Measurements from ENCODE around the gene KCNAB1.

DNA sequence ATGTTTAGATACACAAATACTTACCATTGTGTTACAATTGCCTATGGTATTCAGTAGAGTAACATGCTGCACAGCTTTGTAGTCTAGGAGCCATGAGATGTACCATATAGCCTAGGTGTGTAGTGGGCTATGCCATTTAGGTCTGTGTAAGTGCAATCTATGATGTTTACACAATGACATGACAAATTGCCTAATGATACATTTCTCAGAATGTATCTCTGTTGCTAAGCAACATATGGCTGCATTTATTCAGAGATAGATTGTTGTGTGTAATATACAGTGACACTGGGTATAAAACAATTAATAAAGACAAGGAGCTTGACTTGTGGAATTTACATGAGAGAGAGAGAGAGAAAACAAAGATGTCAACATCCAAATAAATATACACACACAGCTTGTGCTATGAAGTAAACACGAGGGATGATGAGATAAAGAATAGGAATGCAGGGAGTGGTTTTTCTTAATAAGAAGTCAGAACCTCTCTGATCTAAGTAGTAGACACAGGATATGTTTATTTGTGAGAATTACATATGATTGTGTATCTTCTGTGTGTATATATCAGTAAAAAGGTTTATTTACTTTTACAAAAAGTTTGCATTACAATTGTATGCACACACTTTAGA lies 110.0 kb downstream of the KCNAB1 start:
- TF ChIP-seq CTCF (conservative IDR thresholded peaks at IDR 0.05 in 1 of 2, IDR thresholded peaks at IDR 0.05 in 1 of 2; ENCODE audit: extremely low read depth in 1 of 2, insufficient read depth in 1 of 2, low read depth in 1 of 2, low read length in 2 of 2) = no peak
- no peak for TF ChIP-seq EZH2 (IDR thresholded peaks at IDR 0.05; ENCODE audit: borderline replicate concordance, low read length)
